ENCODE data around the gene MSX1.

The MSX1 gene

GRCh38 chr4:4871573-4872313 lies 12.3 kb downstream of the MSX1 start:
- H3K36me3 Mint-ChIP-seq (ENCODE audit: insufficient read depth), result peaks cover 1% of the 10 kb centered on the region
- no peak for ATAC-seq (replicated peaks; ENCODE audit: extremely low read depth, poor library complexity, severe bottlenecking)
- peaks cover 68% of the 10 kb centered on the region for H3K27me3 Mint-ChIP-seq
- DNase-seq (ENCODE audit: low spot score in 2 of 2), result no peak
- no peak overlapping the region for H3K27ac Mint-ChIP-seq (ENCODE audit: low read depth)
- no peak overlapping the region for H3K4me3 Mint-ChIP-seq
- no peaks in the 10 kb centered on the region for H3K9me3 Mint-ChIP-seq
- H3K4me1 Mint-ChIP-seq, result peaks cover 10% of the 10 kb centered on the region

- H3K4me3 Mint-ChIP-seq, result no peak overlapping the region
- H3K36me3 Mint-ChIP-seq (ENCODE audit: insufficient read depth), result peaks cover 1% of the 10 kb centered on the region
- no peaks in the 10 kb centered on the region for H3K9me3 Mint-ChIP-seq
- peaks cover 10% of the 10 kb centered on the region for H3K4me1 Mint-ChIP-seq
- DNase-seq (ENCODE audit: low spot score in 2 of 2) (no peak), ATAC-seq (replicated peaks; ENCODE audit: extremely low read depth, poor library complexity, severe bottlenecking) (no peak)
- peaks cover 75% of the 10 kb centered on the region for H3K27me3 Mint-ChIP-seq
- no peak overlapping the region for H3K27ac Mint-ChIP-seq (ENCODE audit: low read depth)
These were observed 12.9 kb downstream of the MSX1 start for GRCh38 chr4:4872314-4872903.

- Mint-ChIP-seq H3K27me3 (peaks cover 82% of the 10 kb centered on the region), H3K4me3 (no peak overlapping the region), H3K4me1 (peaks cover 10% of the 10 kb centered on the region), H3K36me3 (ENCODE audit: insufficient read depth) (peaks cover 1% of the 10 kb centered on the region), H3K9me3 (no peaks in the 10 kb centered on the region), H3K27ac (ENCODE audit: low read depth) (no peak overlapping the region)
- DNase-seq (ENCODE audit: low spot score in 2 of 2), result no peak
- ATAC-seq (replicated peaks; ENCODE audit: extremely low read depth, poor library complexity, severe bottlenecking), result no peak
These were observed 13.7 kb downstream of the MSX1 start for GRCh38 chr4:4873203-4873602.

GRCh38 chr4:4874254-4874653 lies 14.8 kb downstream of the MSX1 start:
- Mint-ChIP-seq H3K4me3 (no peak overlapping the region), H3K27ac (ENCODE audit: low read depth) (no peak overlapping the region), H3K27me3 (peaks cover 92% of the 10 kb centered on the region), H3K9me3 (no peaks in the 10 kb centered on the region), H3K36me3 (ENCODE audit: insufficient read depth) (peaks cover 1% of the 10 kb centered on the region), H3K4me1 (peaks cover 10% of the 10 kb centered on the region)
- DNase-seq (ENCODE audit: low spot score in 2 of 2) (no peak), ATAC-seq (replicated peaks; ENCODE audit: extremely low read depth, poor library complexity, severe bottlenecking) (no peak)

- H3K27ac Mint-ChIP-seq (ENCODE audit: low read depth), result no peak overlapping the region
- DNase-seq (ENCODE audit: low spot score in 2 of 2) (no peak), ATAC-seq (replicated peaks; ENCODE audit: extremely low read depth, poor library complexity, severe bottlenecking) (no peak)
- peaks cover 1% of the 10 kb centered on the region for H3K36me3 Mint-ChIP-seq (ENCODE audit: insufficient read depth)
- peaks cover 6% of the 10 kb centered on the region for H3K4me1 Mint-ChIP-seq
- H3K27me3 Mint-ChIP-seq, result peaks cover 92% of the 10 kb centered on the region
- H3K4me3 Mint-ChIP-seq, result no peak overlapping the region
- no peaks in the 10 kb centered on the region for H3K9me3 Mint-ChIP-seq
These were observed 15.7 kb downstream of the MSX1 start for GRCh38 chr4:4875147-4875546.

- H3K27ac Mint-ChIP-seq (ENCODE audit: low read depth), result no peak overlapping the region
- H3K4me1 Mint-ChIP-seq, result peaks cover 5% of the 10 kb centered on the region
- H3K36me3 Mint-ChIP-seq (ENCODE audit: insufficient read depth), result peaks cover 1% of the 10 kb centered on the region
- ATAC-seq (replicated peaks; ENCODE audit: extremely low read depth, poor library complexity, severe bottlenecking) (no peak), DNase-seq (ENCODE audit: low spot score in 2 of 2) (no peak)
- no peak overlapping the region for H3K4me3 Mint-ChIP-seq
- peaks cover 92% of the 10 kb centered on the region for H3K27me3 Mint-ChIP-seq
- H3K9me3 Mint-ChIP-seq, result no peaks in the 10 kb centered on the region
These were observed 16.1 kb downstream of the MSX1 start for GRCh38 chr4:4875611-4876010.

DNA sequence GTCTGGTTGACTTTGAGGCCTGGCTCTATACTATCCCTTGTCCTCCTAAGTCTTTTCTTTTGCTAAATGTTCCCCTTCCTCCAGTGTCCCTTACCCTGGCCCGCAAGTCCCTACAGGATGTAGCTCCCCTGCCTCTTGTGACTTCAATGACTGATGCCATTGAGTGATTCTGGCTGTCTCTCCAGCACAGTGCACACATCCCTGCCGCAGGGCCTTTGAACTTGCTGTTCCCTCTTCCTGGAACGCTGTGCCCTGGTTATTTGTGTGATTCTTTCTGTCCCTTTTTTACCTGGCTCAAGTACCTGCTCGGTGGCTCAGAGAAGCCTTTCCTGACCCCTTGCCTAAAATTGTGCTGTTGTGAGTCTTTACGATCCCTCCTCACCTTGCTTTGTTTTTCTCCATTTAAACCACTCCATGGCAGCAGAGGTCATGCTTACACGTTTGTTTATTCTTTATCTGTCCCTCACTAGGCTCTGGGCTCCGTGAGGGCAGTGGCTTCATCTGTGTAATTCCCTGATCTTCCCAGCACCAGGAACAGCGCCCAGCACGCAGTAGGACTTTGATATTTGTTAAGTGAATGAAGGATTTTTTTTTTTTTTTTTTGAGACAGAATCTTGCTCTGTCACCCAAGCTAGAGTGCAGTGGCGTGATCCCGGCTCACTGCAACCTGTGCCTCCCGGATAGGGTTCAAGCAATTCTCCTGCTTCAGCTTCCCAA lies 17.6 kb downstream of the MSX1 start:
- peaks cover 92% of the 10 kb centered on the region for H3K27me3 Mint-ChIP-seq
- no peak for DNase-seq (ENCODE audit: low spot score in 2 of 2)

GRCh38 chr4:4880492-4880891 lies 21.0 kb downstream of the MSX1 start:
- DNase-seq (ENCODE audit: low spot score in 2 of 2), result no peak
- no peak for ATAC-seq (replicated peaks; ENCODE audit: extremely low read depth, poor library complexity, severe bottlenecking)
- Mint-ChIP-seq H3K9me3 (no peaks in the 10 kb centered on the region), H3K4me1 (no peaks in the 10 kb centered on the region), H3K4me3 (no peak overlapping the region), H3K27me3 (peaks cover 72% of the 10 kb centered on the region), H3K36me3 (ENCODE audit: insufficient read depth) (no peaks in the 10 kb centered on the region), H3K27ac (ENCODE audit: low read depth) (no peak overlapping the region)

More for the DNA sequence above, 17.6 kb downstream of the MSX1 start:
- no peak overlapping the region for H3K27ac Mint-ChIP-seq (ENCODE audit: low read depth)
- no peaks in the 10 kb centered on the region for H3K9me3 Mint-ChIP-seq
- H3K4me3 Mint-ChIP-seq, result no peak overlapping the region
- H3K36me3 Mint-ChIP-seq (ENCODE audit: insufficient read depth), result no peaks in the 10 kb centered on the region
- no peaks in the 10 kb centered on the region for H3K4me1 Mint-ChIP-seq
- no peak for ATAC-seq (replicated peaks; ENCODE audit: extremely low read depth, poor library complexity, severe bottlenecking)

GRCh38 chr4:4881432-4881831 lies 22.0 kb downstream of the MSX1 start:
- no peak for DNase-seq (ENCODE audit: low spot score in 2 of 2)
- Mint-ChIP-seq H3K9me3 (no peaks in the 10 kb centered on the region), H3K27ac (ENCODE audit: low read depth) (no peak overlapping the region), H3K27me3 (peaks cover 68% of the 10 kb centered on the region), H3K4me1 (no peaks in the 10 kb centered on the region), H3K4me3 (no peak overlapping the region), H3K36me3 (ENCODE audit: insufficient read depth) (no peaks in the 10 kb centered on the region)
- ATAC-seq (replicated peaks; ENCODE audit: extremely low read depth, poor library complexity, severe bottlenecking), result no peak

GRCh38 chr4:4884611-4885010 lies 25.1 kb downstream of the MSX1 start:
- DNase-seq (ENCODE audit: low spot score in 2 of 2) (no peak), ATAC-seq (replicated peaks; ENCODE audit: extremely low read depth, poor library complexity, severe bottlenecking) (no peak)
- Mint-ChIP-seq H3K4me3 (no peak overlapping the region), H3K4me1 (no peaks in the 10 kb centered on the region), H3K9me3 (no peaks in the 10 kb centered on the region), H3K27me3 (peaks cover 61% of the 10 kb centered on the region), H3K36me3 (ENCODE audit: insufficient read depth) (no peaks in the 10 kb centered on the region), H3K27ac (ENCODE audit: low read depth) (no peak overlapping the region)

DNA sequence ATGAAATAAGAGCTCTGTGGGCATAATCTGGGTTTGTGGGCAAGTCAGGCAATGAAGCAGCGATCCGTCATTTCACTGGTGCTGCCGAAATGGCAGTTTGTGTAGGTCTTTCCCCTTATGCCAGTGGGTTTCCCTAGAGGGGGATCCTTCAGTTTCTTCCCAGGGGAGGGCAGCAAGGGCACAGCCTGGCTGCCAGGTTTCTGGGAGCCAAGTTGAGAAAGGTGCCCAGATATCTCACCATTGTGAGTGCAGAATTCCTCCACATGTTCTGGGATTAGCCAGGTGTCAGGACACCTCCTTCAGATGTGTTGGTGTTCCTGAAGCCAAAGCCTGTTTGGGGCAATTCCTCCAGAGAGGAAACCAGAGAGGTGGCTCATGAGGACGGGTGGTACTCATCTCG lies 28.0 kb downstream of the MSX1 start:
- DNase-seq (ENCODE audit: low spot score in 2 of 2) (no peak), ATAC-seq (replicated peaks; ENCODE audit: extremely low read depth, poor library complexity, severe bottlenecking) (no peak)
- H3K27ac Mint-ChIP-seq (ENCODE audit: low read depth), result no peak overlapping the region
- H3K9me3 Mint-ChIP-seq, result no peaks in the 10 kb centered on the region
- no peaks in the 10 kb centered on the region for H3K36me3 Mint-ChIP-seq (ENCODE audit: insufficient read depth)
- no peaks in the 10 kb centered on the region for H3K4me1 Mint-ChIP-seq
- H3K27me3 Mint-ChIP-seq, result peaks cover 60% of the 10 kb centered on the region
- H3K4me3 Mint-ChIP-seq, result no peak overlapping the region

GRCh38 chr4:4888695-4889094 lies 29.2 kb downstream of the MSX1 start:
- ATAC-seq (replicated peaks; ENCODE audit: extremely low read depth, poor library complexity, severe bottlenecking) (no peak), DNase-seq (ENCODE audit: low spot score in 2 of 2) (no peak)
- Mint-ChIP-seq H3K27me3 (peaks cover 62% of the 10 kb centered on the region), H3K36me3 (ENCODE audit: insufficient read depth) (no peaks in the 10 kb centered on the region), H3K27ac (ENCODE audit: low read depth) (no peak overlapping the region), H3K4me3 (no peak overlapping the region), H3K4me1 (no peaks in the 10 kb centered on the region), H3K9me3 (no peaks in the 10 kb centered on the region)

- no peaks in the 10 kb centered on the region for H3K4me1 Mint-ChIP-seq
- H3K36me3 Mint-ChIP-seq (ENCODE audit: insufficient read depth), result no peaks in the 10 kb centered on the region
- H3K9me3 Mint-ChIP-seq, result no peaks in the 10 kb centered on the region
- no peak for ATAC-seq (replicated peaks; ENCODE audit: extremely low read depth, poor library complexity, severe bottlenecking)
- H3K4me3 Mint-ChIP-seq, result no peak overlapping the region
- peaks cover 66% of the 10 kb centered on the region for H3K27me3 Mint-ChIP-seq
- DNase-seq (ENCODE audit: low spot score in 2 of 2), result no peak
- H3K27ac Mint-ChIP-seq (ENCODE audit: low read depth), result no peak overlapping the region
These were observed 30.3 kb downstream of the MSX1 start for GRCh38 chr4:4889781-4890180.

Data from central memory CD8-positive, alpha-beta T cell (primary cell).